Measurements from ENCODE around the gene CDC14B. TPM values are rescaled to one million over a fixed set of nuclear protein-coding genes. Genes with fewer than 3 reads are reported as not detected.

The CDC14B gene
- total RNA-seq, 1 experiment from 2014 or later, result 29.8 TPM

- CTCF ChIA-PET, result interaction anchor here (0.9 kb wide), 1 partner anchor 117 kb away, joined by 3 read pairs; the partner anchor contains the start of gene HABP4
- no TSS peak for BruUV-seq (replicated peaks)
- intact Hi-C loops (cut with micrococcal nuclease; ENCODE audit: unreplicated experiment), result loop anchor here (10.0 kb wide), 2 partner anchors 48 to 88 kb away; partner anchors contain the start of genes CDC14B and PRXL2C
Measured at GRCh38 chr9:96566498-96567202, 53.0 kb downstream of the CDC14B start.

DNA sequence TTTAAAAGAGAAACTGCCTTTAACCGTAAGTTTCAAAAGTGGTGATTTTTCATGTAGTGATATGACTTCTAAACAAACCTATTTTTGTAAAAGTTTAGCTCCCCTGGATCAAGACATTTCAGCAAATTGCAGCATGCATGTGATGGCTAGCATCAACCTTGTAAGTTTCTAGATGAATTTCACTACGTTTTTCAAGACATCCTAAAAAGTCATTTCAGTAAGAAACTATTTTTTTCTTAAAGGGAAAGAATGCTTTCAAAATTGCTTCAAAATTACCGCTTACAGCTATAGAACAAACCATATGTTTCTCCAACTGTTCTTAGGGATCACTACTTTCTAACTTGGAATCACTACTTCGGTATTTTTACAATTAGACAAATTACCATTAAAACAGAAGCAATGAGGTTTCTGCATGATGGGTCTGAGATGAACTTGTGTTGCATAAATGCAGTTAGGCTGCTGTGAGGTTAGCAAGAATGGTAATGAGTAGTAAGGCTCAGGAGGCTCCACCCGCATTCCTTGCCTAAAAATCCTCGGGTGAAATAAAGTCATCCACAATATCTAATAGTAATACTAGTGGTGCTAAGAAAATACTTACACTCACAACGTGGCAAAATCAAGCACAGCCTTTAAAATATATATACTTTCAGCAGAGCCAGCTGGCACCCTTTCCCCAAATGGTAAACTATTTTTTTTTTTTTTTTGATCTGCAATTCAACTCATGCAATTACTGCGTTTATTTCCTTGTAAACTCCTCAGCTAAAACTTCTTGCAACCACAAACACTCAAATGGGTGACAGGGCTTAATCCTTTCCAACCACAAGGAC is 53.8 kb downstream of the CDC14B start:
- H3K4me1 Mint-ChIP-seq (ENCODE audit: low read depth, unreplicated experiment), result peaks cover 8% of the 10 kb centered on the region
- H3K36me3 Mint-ChIP-seq (ENCODE audit: insufficient read depth, unreplicated experiment), result peaks cover 7% of the 10 kb centered on the region
- intact Hi-C loops (cut with micrococcal nuclease; ENCODE audit: unreplicated experiment), result loop anchor here (10.0 kb wide), 2 partner anchors 49 to 89 kb away; partner anchors contain the start of genes CDC14B and PRXL2C
- no peaks in the 10 kb centered on the region for H3K9me3 Mint-ChIP-seq (ENCODE audit: low read depth, unreplicated experiment)
- H3K4me3 Mint-ChIP-seq (ENCODE audit: low read depth, unreplicated experiment), result peak overlapping the region; percentile 80
- CTCF ChIA-PET, result interaction anchor here (0.9 kb wide), 1 partner anchor 116 kb away, joined by 3 read pairs; the partner anchor contains the start of gene HABP4
- no peak for TF ChIP-seq CTCF (IDR thresholded peaks at IDR 0.05; ENCODE audit: unreplicated experiment)
- no peak for DNase-seq
- no peaks in the 10 kb centered on the region for H3K27me3 Mint-ChIP-seq (ENCODE audit: unreplicated experiment)
- H3K27ac Mint-ChIP-seq (ENCODE audit: unreplicated experiment), result no peak overlapping the region
- BruUV-seq (replicated peaks), result no TSS peak

More at GRCh38 chr9:96566498-96567202, 53.0 kb downstream of the CDC14B start:
- no peak overlapping the region for H3K27ac Mint-ChIP-seq (ENCODE audit: unreplicated experiment)
- peak overlapping the region; percentile 80 for H3K4me3 Mint-ChIP-seq (ENCODE audit: low read depth, unreplicated experiment)
- peak; percentile 70 for DNase-seq
- peaks cover 8% of the 10 kb centered on the region for H3K4me1 Mint-ChIP-seq (ENCODE audit: low read depth, unreplicated experiment)
- TF ChIP-seq CTCF (IDR thresholded peaks at IDR 0.05; ENCODE audit: unreplicated experiment), result peak; percentile 26
- peaks cover 7% of the 10 kb centered on the region for H3K36me3 Mint-ChIP-seq (ENCODE audit: insufficient read depth, unreplicated experiment)
- no peaks in the 10 kb centered on the region for H3K27me3 Mint-ChIP-seq (ENCODE audit: unreplicated experiment)
- no peaks in the 10 kb centered on the region for H3K9me3 Mint-ChIP-seq (ENCODE audit: low read depth, unreplicated experiment)

- intact Hi-C loops (cut with micrococcal nuclease; ENCODE audit: unreplicated experiment), result loop anchor here (10.0 kb wide), 2 partner anchors 51 to 91 kb away; partner anchors contain the start of genes CDC14B and PRXL2C
- CTCF ChIA-PET, result no interaction called here
- Mint-ChIP-seq H3K27ac (ENCODE audit: unreplicated experiment) (no peak overlapping the region), H3K27me3 (ENCODE audit: unreplicated experiment) (no peaks in the 10 kb centered on the region), H3K4me3 (ENCODE audit: low read depth, unreplicated experiment) (no peak overlapping the region), H3K9me3 (ENCODE audit: low read depth, unreplicated experiment) (no peaks in the 10 kb centered on the region), H3K36me3 (ENCODE audit: insufficient read depth, unreplicated experiment) (peaks cover 7% of the 10 kb centered on the region), H3K4me1 (ENCODE audit: low read depth, unreplicated experiment) (peaks cover 8% of the 10 kb centered on the region)
- no peak for DNase-seq
- no TSS peak for BruUV-seq (replicated peaks)
- TF ChIP-seq CTCF (IDR thresholded peaks at IDR 0.05; ENCODE audit: unreplicated experiment), result no peak
Measured at GRCh38 chr9:96564217-96564616, 55.4 kb downstream of the CDC14B start.

DNA sequence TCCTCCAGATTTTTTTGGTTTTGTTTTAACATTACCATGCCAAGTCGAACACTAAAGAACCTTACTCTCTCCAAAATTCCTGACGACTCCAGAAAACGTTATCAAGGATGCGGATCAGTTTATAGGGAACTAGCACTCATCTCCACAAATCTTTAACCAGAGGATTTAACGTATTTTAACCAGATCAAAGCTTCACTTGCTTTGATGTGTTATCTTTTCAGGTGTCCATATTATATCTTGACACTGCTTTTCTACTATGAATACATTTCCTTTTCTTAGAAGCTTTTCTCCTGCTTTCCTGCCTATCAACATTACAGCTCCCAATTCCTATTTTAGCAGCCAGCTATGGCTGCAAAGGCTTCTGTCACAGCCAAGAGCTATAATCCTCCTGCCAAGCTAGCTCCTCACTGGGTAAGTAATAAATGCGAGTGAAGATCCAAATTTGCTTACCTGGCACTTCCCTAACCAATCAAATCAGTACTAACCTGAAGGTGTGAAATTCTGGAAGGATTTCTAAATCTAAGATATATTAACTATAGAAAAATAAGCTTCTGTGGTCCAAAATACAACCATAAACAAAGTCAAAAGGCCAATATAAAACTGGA is 60.2 kb downstream of the CDC14B start:
- Mint-ChIP-seq H3K9me3 (ENCODE audit: low read depth, unreplicated experiment) (no peaks in the 10 kb centered on the region), H3K27ac (ENCODE audit: unreplicated experiment) (no peak overlapping the region), H3K36me3 (ENCODE audit: insufficient read depth, unreplicated experiment) (no peaks in the 10 kb centered on the region), H3K4me3 (ENCODE audit: low read depth, unreplicated experiment) (no peak overlapping the region), H3K27me3 (ENCODE audit: unreplicated experiment) (no peaks in the 10 kb centered on the region), H3K4me1 (ENCODE audit: low read depth, unreplicated experiment) (no peaks in the 10 kb centered on the region)
- BruUV-seq (replicated peaks), result no TSS peak
- TF ChIP-seq CTCF (IDR thresholded peaks at IDR 0.05; ENCODE audit: unreplicated experiment), result no peak
- intact Hi-C loops (cut with micrococcal nuclease; ENCODE audit: unreplicated experiment), result no loop called here
- no peak for DNase-seq
- CTCF ChIA-PET, result no interaction called here

All from Calu3 (cell line).